NCI-H146 treated with DMSO at 0.1 percent for 48 hours (cell line): ENCODE results near the gene CLEC10A.
"Not testable (repeated sequence)": the region's sequence is repeated elsewhere in the genome, so short reads cannot be mapped to it uniquely, and the experiment has no call there.

ENCODE experiments used
- DNase-seq: peaks from one replicate; lab custom pipeline; 2025; ENCODE audit not compliant: unreplicated experiment; lab: John Stamatoyannopoulos, UW

The CLEC10A gene

DNA sequence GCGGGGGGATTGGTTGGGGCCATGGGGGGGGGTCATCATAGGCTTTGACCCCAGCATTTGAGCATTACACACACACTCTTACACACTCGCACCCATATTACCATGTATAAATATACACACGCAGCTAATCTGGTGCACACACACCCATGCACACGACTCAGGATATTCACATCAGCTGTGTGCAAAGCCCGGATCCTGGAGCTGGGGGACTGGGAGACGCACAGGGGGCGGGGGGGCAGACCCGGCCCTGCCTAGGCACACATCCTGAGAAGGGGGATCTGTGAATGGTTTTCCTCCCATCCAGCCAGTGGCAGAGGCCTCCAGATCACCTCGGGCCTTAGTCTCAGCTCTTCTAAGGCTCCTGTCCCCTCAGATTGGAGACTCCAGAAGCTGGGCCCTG, 28.9 kb upstream of the CLEC10A start:
- no peak for DNase-seq

DNA sequence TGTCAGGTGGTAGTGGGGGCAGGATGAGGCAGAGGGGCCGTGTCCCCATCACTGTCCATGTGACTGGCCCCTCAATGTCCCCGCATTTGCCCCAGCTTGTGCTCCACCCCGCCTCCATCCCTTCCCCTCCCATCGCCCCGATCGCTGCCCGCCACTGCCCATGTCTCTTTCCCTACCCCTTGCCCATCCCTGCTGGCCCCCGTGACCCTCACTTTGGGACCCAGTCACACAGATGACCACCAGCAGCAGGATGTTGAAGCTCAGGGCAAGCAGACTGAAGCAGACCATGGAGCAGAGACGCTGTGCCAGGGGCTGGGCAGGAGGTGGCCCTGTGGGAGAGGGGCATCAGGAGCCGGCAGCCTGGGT, 28.5 kb upstream of the CLEC10A start:
- no peak for DNase-seq

DNA sequence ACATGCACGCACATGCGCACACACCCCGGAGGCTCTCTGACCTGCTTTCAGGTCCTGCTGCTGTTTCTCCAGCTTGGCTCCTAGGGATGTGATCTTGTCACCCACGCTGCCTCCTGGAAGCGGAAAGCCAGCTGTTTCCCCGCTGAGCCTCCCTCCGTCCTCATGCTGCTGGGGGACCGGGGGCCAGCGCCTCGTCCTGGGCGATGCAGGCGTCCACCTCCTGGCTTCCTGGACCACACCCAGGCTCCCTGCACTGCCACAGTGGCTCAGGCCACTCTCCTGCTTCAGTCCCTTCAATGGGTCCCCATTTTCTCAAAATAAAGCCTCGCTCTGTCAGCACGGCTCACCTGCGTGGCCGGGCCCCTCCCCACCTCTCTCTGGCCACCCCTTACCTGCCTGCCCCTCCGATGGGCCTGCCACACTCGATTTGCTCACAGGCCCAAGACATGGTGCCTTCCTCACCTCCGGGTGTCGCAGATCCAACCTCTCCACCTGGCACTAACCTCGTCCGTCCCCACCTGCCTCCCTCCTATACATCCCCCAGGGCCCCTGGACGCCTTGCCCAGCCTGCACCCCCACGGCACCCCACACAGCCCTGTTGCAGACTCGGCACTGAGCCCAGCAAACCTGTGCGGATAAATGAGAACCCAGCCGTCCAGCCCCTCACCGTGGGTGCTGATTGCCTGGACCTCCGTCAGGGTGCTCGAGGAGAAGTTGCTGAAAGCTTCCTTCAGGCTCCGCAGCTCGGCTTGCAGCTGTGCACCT, 27.9 kb upstream of the CLEC10A start:
- DNase-seq = no peak

DNA sequence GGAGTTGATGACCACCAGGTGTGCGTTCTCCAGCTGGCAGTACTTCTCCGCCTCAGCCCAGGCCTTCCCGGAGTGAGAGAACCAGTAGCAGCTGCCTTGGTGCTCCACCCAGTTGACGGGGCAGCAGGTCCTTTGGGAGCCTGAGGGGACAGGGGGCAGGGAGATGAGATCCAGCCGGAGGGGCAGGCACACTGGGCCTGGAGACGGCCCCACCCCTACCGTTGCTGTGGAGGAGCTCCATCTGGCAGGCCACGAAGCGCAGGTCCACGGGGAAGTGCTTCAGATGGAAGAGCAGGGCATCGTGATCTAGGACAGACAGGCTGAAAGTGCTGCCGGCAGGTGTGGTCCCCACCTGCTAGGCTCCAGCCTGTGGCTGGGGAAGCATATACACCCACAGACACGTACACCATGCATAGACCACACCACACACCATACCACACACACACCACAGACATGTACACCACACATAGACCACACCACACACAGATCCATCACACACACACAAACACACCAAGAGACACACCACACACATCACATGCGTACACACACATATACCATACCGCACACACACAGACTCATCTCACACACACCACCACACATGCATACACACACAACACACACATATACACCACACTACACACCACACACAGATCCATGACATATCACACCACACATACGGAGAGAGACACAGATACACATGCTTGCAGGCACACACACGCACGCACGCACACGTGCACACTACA, 27.1 kb upstream of the CLEC10A start:
- DNase-seq = peak; percentile 52

DNA sequence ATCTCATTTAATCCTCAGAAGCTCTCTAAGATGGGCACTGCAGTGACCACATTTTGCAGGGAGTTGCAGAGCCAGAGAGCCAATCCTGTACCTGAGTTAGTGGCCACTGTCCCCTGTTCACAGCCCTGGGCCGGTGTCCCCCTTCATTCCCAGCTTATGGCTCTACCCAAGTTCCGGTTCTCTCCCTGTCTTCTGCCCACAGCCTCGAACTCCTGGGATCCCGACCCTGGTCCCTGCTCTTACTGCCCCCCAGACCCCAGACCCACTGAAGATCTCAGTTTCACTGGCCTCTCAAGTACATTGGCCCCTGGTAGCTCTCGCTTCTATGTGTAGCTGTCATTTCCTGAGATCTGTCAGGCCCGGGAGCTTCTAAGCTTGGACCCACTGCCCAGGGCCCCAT, 22.4 kb upstream of the CLEC10A start:
- DNase-seq = no peak

DNA sequence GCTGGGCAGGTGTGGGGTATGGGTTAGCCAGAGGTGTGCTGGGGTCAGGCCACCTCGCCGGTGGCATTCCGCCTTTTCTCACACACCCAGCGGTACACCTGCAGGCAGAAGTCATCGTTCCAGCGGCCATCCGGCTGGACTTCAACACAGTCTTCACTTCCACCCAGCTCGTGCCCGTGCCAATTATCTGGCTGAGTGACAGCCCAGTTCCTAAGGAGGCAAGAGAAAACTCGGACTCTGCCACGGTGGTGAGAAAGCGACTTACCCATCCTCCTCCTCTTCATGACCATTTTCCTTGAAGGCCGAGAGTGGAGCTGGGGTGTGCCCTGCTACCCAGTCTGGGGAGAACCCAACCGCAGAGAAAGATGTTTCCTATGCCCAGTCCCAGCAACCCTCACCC, 21.5 kb upstream of the CLEC10A start:
- DNase-seq = no peak

DNA sequence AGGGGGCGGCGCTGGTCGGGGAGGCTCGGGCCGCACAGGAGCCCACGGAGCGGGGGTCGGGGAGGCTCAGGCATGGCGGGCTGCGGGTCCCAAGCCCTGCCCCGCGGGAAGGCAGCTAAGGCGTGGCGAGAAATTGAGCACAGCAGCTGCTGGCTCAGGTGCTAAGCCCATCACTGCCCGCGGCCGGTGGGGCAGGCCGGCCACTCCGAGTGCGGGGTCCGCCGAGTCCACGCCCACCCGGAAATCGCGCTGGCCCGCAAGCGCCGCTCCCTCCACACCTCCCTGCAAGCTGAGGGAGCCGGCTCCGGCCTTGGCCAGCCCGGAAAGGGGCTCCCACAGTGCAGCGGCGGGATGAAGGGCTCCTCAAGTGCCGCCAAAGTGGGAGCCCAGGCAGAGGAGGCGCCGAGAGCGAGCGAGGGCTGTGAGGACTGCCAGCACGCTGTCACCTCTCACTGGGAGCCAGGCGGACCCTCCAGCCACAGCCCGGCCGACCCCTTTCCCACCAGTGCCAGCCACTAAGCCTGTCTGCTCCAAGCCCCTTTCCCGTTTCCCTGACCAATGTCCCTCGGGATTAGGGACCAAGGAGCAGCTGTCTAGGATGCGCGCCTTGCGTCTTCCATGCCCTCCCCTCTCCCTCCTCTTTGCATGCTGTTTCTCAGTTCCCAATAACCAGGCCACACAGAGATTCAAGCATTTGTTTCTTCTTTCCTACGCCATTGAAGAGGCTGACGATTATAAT, 20.8 kb upstream of the CLEC10A start:
- not testable (repeated sequence) for DNase-seq

DNA sequence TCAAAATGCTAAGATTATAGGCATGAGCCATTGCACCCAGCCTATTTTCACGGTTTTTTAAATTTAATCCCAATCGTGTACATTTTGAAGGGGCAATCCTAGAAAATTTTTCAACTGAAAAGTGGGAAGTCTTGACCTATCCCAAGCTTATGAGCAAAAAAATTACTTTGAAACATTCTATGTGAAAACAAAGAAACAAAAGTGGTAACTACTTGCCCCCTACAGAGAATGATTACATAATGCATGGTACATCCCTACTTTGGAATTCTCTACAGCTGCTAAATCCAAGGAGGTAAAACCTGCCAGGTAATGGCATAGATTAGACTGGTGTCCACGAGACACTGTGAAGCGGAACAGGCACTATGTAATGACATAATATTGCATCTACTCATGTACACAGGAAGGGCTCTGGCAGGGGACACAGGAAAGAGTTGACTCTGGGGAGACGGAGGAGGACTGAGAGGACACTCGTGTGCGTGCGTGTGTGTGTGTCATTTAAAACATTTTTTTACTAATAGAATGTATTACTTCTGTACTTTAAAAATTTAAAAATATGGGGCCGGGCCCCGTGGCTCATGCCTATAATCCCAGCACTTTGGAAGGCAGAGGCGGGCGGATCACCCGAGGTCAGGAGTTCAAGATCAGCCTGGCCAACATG, 18.9 kb upstream of the CLEC10A start:
- no peak for DNase-seq

DNA sequence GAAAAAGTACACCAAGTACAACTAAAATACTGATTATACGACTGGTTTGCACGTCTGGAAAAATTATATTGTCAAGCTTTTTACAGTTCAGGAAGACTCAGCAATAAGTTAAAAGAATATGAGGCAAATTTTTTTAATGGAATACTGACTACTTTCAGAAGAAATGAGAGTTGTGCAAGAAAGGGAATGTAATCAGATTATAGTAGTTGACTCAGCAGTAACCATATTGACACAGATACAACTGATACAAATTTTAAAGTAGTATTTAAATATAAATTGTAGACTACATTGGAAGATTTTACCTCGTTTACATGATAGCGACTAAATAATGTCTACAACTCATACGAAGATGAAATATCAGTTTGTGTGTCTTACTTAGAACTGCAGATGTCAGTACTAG, 17.9 kb upstream of the CLEC10A start:
- DNase-seq = no peak

DNA sequence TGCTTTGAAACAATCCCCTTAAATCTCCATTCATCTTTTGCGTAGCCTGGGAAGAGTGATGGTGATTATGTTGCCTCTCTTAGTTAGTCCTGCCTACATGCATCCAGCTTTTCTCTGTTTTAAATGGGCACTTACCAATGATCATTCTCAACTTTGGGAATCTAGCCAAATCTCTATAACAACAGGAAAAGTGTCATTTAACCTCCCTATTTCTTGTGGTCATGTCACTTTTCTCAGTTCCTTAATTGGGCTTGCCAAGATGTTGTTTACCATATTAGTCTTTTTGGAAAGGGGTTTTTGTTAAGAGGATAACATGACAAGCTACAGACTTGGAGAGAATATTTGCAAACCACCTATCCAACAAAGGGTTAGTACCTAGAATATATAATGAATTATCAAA, 15.6 kb upstream of the CLEC10A start:
- no peak for DNase-seq

DNA sequence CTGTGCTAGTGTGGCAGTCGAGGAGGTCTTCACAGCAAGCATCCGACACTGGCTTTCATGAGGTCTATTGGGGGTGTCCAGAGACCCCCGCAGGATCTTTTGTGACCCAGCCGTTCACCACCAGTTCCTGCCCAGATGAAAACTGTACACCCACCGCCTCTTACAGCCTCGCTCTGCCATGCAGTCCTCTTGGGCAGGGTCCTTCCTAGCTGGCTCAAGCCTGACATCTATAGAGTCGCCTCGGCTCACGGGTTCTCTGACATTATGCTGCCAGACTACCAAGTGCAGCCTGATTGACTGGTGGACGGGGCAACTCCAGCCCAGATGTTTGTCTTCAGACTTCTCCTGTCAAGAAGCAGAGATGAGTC, 14.6 kb upstream of the CLEC10A start:
- no peak for DNase-seq

DNA sequence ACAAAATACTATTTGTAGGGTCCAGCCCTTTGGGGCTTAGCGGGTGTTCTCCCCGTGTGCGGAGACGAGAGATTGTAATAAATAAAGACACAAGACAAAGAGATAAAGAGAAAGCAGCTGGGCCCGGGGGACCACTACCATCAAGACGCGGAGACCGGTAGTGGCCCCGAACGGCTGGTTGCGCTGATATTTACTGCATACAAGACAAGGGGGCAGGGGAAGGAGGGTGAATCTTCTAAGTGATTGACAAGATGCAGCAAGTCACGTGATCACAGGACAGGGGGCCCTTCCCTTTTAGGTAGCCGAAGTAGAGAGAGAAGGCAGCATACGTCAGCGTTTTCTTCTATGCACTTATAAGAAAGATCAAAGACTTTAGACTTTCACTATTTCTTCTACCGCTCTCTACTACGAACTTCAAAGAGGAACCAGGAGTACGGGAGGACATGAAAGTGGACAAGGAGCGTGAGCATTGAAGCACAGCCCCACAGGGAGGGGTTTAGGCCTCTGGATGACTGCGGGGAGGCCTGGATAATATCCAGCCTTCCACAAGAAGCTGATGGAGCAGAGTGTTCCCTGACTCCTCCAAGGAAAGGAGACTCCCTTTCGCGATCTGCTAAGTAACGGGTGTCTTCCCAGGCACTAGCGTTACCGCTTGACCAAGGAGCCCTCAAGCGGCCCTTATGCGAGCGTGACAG, 11.4 kb upstream of the CLEC10A start:
- not testable (repeated sequence) for DNase-seq

DNA sequence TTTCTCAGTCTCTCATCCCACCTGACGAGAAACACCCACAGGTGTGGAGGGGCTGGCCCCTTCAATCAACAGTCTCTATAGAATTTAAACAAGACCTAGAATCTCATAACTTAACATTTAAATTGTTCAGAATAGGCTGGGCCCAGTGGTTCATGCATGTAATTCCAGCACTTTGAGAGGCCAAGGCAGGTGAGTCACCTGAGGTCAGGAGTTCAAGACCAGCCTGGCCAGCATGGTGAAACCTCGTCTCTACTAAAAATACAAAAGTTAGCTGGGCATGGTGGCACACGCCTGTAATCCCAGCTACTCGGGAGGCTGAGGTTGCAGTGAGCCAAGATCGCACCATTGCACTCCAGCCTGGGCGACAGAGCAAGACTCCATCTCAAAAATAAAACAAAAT, 9.5 kb upstream of the CLEC10A start:
- not testable (repeated sequence) for DNase-seq

DNA sequence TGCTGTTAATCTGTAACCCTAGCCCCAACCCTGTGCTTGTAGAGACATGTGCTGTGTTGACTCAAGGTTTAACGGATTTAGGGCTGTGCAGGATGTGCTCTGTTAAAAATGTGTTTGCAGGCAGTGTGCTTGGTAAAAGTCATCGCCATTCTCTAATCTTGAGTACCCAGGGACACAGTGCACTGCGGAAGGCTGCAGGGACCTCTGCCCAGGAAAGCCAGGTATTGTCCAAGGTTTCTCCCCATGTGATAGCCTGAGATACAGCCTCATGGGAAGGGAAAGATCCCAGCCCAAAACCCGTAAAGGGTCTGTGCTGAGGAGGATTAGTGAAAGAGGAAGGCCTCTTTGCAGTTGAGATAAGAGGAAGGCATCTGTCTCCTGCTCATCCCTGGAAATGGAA, 8.4 kb upstream of the CLEC10A start:
- DNase-seq = not testable (repeated sequence)

DNA sequence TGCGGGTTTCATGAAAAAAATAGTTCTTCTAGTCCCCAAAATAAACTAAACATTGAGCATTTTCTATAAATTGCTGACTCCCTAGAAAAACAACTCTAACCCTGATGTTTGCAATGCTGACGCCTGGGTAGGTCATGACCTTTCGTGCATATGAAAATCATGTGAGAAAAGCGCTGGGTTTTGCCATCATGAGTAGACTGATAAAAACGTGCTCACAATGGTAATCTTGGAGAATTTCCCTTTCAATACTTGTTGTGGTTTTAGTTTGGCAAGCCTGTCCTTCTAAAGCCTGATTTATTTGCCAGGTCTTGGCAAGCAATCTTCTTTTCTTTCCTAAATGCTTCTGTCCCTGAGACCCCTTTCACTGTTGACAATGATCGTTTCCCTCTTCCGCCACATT, 4.0 kb upstream of the CLEC10A start:
- DNase-seq = no peak

DNA sequence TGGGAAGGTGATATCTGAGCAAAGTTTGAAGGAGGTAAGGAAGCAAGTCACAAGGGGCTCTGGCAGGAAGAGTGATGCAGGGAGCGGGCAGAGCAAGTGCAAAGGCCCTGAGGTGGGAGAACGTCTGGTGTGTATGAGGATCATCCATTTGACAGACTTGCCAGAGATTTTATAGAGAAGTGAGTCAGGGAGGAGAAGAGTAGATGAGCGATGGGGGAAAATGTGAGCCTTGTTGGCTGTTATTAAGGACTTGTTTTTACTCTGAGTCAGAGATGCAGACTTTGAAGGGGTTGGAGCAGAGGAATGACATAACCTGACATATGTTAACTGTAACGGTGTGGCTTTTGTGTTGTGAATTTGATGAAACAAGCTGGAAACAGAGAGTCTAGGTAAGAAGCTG, 3.5 kb upstream of the CLEC10A start:
- no peak for DNase-seq

DNA sequence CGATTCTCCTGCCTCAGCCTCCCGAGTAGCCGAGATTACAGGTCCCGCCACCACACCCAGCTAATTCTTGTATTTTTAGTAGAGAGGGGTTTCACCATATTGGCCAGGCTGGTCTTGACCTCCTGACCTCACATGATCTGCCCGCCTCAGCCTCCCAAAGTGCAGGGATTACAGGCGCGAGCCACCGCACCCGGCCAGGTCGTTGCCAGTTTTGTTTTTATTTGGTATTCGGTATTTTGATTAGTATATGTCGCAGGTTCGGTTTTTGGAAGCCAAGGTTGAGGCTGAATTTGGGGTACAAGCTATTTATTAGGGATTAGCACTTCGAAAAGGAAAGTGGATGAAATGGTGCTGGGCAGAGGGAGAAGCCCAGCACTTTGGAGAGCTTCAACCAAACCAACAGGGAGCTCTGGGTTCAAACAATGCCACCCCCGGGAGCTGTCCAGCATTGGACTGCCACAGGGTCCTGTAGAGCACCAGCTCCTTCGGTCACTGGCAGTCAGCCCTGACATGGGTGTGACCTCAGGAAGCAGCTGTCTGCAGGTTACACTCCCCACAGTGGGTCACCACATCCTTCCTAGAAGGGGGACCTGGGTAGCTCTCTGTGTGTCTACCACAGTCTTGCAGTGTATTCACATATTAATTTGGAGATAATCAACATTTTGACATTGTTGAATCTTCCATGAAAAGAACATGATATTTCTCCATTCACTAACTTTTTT, 1.5 kb upstream of the CLEC10A start:
- no peak for DNase-seq

DNA sequence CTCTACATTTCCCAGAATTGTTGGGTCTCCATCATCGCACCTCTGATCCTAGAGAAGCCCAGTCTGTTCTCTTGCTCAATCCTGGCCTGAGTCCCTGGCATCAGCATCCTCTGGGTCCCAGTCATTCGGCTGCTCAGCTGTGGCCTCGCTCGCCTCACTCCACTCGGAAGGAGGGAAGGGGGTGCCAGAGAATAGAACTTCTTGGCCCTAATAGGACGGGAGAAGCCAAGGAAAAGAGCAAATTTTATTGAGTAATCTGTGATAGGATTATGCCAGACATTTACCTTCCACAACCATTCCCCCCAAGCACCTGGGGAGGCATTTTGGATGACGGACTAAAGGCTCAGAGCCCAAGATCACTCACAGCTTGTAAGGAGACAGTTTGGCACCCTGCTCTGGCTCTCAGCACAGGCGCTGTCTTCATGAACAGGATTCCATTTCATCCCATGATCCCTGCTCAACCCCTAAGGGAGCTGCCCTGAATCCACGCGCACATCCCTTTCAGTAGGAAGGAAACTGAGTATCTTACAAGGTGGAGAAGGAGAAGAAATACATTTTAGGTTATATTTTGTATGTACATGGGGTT, 498 bp upstream of the CLEC10A start:
- no peak for DNase-seq

DNA sequence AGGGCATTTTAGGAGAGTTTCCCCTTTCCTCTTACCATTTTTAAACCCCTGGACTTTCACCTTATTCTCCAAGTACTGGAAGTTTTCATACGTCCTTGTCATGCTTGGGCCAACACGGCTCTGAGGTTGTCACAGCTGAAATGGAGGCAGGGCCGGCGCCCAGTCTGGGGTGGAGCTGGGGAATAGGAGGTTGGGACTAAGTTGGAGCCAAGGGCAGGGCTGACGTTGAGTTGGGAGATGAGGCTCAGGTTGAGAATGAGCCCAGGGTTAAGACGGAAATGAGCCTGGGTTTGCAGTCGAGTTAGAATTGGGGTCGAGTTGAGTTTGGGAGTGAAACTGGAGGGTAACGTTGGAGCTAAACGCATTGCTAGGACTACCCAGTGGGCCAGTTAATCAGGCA, 1.3 kb downstream of the CLEC10A start:
- DNase-seq = no peak
